GM18517 (cell line): ENCODE results near the gene RRP1B.
A peak's percentile ranks its signal among the peaks of the same experiment; 100 is the strongest.
"Not testable (repeated sequence)": the region's sequence is repeated elsewhere in the genome, so short reads cannot be mapped to it uniquely, and the experiment has no call there.

Source experiments
- ATAC-seq: cut with Tn5 transposase; IDR thresholded peaks from one replicate; pipeline ENCODE4 v1.9.1; 2021; ENCODE audit warnings: mild to moderate bottlenecking, moderate library complexity; ENCODE audit not compliant: unreplicated experiment

RRP1B gene, protein sequence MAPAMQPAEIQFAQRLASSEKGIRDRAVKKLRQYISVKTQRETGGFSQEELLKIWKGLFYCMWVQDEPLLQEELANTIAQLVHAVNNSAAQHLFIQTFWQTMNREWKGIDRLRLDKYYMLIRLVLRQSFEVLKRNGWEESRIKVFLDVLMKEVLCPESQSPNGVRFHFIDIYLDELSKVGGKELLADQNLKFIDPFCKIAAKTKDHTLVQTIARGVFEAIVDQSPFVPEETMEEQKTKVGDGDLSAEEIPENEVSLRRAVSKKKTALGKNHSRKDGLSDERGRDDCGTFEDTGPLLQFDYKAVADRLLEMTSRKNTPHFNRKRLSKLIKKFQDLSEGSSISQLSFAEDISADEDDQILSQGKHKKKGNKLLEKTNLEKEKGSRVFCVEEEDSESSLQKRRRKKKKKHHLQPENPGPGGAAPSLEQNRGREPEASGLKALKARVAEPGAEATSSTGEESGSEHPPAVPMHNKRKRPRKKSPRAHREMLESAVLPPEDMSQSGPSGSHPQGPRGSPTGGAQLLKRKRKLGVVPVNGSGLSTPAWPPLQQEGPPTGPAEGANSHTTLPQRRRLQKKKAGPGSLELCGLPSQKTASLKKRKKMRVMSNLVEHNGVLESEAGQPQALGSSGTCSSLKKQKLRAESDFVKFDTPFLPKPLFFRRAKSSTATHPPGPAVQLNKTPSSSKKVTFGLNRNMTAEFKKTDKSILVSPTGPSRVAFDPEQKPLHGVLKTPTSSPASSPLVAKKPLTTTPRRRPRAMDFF

DNA sequence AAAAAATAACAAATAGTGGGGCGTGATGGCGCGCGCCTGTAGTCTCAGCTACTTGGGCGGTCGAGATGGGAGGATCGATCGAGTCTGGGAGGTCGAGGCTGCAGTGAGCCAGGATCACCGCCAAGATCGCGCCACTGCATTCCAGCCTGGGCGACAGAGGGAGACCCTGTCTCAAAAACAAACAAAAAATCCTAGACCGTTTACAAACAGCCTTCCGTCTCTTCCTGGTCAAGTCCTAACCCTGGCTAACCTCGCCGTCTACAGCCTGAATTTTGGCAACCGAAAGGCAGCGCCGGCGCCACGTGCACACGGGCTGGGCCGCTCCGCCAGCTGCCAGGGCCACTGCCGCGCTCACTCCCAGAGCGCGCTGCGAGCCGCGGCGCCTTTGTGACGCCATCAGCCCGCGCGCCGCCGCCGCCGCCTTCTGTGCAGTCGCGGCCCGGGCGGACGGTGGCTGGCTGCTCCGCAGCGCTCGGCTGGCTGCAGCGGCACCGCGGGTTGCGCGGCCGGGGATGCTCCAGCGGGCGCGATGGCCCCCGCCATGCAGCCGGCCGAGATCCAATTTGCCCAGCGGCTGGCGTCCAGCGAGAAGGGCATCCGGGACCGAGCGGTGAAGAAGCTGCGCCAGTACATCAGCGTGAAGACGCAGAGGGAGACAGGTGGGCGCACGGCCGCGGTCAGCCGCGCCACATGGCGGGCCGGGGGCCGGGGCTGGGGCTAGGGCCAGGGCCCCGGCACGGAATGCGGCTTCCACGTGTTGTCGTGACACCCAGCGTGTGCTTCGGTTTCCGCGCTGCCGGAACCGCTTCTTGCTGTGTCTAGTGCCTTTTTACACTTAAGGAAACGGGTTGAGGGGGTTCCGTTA is at the start of gene RRP1B, which contains the start of gene HSF2BP:
Gene RRP1B, plus strand, starts transcription at position 425 of the 865 bp plus-strand sequence. Its CDS starts 105 bp downstream, at position 530.
Gene HSF2BP, minus strand, starts transcription at position 353 of the 865 bp plus-strand sequence. CDS start 1,392 bp downstream, outside the sequence.
- ATAC-seq = peak; percentile 70

DNA sequence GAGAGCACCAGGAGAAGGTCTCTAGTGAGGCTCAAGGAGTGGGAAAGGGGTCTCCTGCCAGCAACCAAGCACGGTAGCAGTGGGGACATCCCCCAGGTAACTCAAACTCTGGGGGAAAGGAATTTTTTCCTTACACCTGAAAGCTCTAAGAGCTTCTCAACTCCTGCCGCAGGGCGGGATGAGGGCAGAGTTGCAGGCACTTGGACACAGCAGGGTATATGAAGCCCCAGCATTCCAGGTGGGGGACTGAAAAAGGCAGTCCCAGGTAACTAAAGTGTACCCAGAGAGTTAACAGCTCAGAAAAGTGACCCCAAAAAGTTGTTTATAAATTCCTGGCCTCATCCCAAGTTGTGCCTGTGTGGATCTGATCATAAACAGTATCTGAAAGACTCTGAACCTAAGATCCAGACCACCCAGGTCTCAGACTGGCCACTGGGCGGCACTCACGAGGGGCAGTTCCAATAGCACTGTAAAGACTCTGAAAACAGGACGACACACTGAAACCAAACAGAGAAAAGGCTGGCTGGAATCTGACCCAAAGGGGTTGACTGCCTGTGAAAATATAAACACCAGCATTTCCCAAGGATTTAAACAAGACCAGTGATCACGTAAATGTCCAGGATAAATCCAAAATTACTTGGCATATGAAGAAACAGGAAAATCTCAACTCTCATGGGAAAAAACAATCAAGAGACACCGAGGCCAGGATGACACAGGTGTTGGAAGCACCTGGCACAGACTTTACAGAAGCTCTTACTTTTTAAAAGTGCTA is 47.6 kb upstream of the RRP1B start:
- ATAC-seq = no peak

DNA sequence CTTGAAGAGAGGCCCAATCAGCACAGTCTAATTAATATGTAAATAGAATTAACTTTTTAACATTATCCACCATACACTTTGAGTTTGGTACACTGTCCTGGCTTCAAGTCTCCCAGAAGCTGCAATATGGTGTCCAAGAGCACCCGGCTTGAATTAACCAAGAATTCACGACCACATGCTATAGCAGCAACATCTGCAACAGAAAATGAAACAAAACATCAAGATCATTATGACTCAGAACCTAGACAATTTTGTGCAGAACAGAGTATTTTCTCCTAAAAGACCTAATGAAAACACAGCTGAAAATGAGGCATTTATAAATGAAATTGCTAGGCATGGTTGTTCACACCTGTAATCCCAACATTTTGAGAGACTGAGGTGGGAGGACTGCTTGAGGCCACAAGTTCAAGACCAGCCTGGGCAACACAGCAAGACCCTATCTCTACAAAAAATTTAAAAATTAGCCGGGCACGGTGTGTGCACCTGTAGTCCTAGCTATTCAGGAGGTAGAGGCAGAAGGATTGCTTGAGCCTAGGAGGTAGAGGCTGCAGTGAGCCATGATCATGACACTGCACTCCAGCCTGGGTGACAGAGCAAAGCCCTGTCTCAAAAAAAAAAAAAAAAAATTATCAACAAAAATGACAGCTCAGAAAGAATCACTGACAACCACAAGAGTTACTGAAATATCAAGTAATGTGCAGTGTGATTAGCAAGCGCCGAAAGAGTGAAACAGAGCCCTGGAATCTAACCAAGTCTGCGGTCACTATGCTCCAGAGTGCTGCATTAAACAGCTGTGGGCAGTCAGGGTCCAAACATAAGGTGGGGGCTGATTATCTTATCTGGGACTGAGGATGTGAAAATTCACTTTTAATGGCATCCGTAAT is 45.4 kb upstream of the RRP1B start:
- ATAC-seq = no peak

DNA sequence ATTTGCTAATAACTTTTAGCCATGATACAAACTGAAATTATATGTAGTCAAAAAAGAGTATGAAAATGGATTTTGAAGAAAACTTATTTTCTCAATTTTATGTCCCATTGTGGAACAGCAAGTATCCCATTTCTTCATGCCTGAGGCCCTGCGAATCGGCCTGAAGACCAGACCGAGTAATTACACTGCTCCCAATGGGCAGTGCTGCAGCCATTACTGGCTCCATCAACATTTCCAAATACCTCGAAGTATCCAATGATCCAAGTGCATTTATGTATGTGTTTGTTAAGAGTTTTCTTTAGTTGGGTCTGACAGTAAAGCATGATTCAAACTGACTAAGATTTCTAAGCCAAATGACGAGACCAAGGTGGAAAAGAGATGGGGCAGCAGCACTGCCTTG is 44.5 kb upstream of the RRP1B start:
- no peak for ATAC-seq

DNA sequence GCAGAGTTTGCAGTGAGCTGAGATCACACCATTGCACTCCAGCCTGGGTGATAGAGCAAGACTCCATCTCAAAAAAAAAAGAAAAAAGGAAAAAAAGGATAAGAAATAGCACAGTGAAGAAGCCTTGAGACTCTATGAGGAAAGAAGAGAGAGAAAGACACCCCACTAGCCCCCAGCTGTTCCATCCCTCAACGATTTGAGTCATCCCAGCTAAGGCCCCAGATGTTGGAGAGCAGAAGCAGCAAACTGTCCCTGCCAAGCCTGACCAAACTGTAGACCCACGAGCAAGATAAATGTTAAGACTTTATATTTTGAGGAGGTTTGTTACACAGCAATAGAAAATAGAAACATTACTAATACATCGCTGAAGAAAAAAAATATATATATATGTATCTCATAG is 42.5 kb upstream of the RRP1B start:
- not testable (repeated sequence) for ATAC-seq

DNA sequence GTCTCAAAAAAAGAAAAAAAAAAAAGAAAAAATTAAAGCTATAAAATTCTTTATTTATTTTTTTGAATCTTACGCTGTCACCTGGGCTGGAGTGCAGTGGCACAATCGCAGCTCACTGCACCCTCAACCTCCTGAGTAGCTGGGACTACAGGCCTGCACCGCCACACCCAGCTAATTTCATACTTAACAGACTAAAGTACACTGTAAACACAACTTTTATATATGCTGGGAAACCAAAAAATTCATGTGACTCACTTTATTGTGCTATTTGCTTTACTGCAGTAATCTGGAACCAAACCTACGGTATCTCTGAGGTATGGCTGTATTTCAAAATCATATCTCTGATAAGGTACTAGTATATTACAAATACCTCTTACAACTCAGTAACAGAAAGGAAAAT is 40.4 kb upstream of the RRP1B start:
- no peak for ATAC-seq

DNA sequence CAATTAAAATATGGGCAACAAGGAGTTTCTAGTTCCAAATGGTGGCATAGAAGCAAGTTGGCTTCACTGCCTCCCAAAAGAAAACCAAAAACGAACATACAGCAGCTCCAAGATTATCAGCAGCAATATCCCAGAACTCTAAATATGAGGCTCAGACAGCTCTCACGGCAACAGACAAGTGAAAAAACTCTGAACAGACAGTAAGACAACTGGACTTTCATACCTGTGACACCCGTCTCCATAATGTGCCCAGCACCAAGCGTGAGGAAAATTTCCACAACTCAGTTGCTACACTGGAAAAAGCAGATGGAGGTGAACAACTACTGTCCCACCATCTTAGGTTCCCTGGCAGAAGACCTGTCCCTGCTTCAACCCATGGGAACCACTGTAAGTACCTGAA is 40.0 kb upstream of the RRP1B start:
- ATAC-seq = no peak

DNA sequence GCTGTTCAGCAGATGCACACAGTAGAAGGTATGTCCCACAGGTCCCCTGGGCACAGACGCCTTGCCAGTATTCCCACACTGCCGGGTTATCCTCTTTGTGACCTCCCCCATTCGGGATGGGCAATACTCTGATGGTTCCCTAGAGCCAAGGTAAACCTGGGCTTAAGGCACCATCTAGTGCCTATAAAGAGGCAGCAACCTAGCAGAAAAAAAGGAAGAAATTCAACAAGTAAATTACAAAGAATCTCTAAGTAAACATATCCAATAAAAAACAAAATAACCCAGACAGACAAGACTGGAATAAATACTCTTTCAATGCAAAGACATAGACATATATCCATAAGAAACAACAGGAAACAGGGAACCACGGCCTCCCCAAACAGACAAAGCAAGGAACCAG is 39.5 kb upstream of the RRP1B start:
- ATAC-seq = no peak

DNA sequence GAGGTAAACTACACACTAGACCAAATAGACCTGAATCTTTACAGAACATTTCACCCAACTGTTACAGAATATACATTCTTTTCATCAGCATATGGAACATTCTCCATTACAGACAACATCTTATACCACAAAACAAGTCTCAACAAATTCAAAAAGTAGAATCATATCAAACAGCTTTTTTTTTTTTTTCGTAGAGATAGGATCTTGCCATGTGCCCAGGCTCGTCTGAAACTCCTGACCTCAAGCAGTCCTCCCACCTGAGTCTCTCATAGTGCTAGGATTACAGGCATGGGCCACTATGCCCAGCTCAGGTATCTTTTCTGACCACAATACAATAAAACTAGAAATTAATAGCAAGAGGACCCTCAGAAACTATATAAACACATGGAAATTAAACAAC is 36.6 kb upstream of the RRP1B start:
- no peak for ATAC-seq

DNA sequence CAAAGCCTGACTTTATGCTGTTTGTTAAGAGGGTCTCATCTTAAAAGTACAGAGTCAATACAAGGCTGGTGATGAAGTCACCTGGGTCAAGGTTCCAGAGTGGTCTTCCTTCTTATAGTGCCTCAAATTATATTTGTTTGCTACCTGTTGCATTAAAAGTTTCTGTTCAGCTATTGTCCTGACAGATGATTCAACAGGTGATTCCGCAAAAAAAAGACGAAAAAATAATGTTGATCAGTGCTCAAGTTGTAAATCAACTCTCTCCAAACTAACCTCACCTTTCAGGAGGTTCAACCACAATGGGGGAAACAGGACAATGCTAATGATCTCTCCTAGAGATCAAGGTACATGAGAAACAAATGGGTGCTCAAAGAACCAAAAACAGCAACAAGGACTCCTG is 35.8 kb upstream of the RRP1B start:
- ATAC-seq = no peak

DNA sequence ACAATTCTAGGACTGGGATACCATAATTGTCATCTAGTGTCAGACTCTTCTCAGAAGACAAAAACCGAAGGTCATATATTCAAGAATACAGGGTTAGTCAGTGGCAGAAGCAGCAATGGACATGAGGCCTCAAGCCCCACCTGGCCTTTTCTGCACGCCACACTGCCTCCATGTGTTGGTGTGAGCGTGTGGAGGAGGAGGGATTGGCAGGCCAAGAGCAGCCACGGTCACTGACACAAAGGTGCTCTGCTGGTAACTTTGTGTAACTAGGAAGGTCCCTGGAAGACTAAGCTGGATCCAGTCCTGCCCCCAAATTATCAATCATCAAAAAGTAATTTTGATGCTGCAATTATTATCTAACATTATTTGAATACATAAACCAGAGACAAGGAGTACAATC is 35.0 kb upstream of the RRP1B start:
- no peak for ATAC-seq

DNA sequence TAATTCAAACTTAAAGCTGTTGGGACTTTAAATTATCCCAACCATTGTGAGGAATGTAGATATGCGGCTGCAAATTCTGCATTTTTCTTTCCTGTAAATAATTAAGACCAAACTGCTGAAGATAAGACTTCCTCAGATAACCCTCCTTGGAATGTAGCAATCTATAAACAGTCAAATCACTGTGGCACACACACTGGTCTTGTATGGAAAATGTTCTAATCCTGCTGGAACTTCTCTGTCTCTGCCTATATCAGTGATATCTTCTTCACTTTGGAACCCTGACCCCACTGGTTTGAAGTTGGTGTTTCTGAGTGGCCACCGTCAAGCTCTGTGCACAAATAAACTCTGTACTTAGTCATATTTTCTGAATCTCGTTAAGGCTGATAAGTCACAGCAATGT is 33.0 kb upstream of the RRP1B start:
- ATAC-seq = no peak

DNA sequence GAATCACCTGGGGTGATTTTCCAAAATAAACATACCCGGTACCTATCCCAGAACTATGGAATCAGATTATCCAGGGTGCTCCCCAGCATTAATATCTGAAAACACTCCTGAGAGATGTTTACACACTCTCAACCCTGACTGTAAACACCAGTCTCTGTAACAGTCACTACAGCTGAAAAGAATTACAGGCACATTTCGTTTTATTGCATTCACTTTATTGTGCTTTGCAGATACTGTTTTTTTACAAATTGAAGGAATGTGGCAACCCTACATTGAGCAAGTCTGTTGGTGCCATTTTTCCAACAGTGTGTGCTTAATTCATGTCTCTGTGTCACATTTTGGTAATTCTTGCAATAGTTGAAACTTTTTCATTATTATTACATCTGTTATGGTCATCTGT is 31.8 kb upstream of the RRP1B start:
- ATAC-seq = no peak

DNA sequence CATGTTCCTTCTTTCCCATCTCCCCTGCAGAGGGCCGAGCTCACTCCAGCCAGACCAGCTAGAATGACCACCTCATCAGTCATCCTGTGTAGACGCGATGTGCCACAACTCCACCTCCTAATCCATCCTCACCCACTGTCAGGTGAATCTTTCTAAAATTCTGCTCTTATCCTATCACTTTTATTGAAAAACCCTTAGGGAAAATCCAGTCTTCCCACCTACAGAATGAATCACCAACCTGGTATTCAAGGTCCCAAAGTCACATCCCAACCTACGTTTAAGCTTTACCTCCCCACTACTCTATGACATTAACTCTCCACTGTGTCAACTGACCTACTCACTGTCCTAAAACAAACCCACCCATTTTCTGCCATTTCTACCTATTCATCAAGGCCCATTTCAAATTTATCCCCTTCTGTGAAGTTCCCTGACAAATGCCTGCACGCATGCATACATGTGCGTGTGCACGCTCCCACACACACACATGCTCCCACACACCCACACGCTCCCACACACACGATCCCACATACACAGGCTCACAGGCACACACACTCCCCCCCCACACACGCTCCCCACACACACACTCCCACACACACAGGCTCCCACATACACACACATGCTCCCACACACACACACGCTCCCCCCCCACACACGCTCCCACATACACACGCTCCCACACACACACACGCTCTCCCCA is 27.8 kb upstream of the RRP1B start:
- no peak for ATAC-seq

DNA sequence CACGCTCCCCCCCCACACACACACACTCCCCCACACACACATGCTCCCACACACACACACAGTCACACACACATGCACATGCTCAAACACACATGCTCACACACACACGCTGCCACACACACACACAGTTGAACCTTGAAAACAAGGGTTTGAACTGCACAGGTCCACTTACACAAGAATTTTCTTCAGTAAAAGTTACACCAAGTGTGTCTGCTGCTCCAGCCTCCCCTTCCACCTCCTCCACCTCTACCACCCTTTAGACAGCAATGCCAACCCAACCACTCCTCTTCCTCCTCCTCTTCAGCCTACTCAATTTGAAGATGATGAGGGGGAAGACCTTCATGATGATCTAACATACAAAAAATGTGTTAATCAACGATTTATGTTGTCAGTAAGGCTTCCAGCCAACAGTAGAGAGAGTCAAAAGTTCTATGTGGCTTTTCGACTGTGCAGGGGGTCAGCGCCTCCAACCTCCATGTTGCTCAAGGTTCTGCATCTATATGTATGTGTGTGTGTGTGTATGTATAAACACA is 26.9 kb upstream of the RRP1B start:
- ATAC-seq = no peak

DNA sequence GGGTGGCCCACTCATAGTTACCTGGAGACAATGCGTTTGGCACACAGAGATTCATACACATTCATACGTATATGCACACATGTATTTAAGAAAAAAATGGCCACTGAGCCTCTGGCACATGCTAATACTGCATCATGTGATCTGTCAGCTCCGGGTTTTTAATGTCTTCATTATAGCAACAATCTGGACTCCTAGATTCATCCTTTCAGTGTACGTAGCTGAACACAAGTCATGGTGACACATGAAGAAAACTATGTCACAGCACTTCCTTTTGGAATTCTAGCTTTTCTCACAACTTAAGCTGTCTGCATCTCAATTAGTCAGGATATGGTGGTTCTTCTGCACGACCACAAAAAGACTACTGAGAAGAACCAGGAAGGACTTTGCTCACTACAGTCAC is 24.7 kb upstream of the RRP1B start:
- ATAC-seq = no peak

DNA sequence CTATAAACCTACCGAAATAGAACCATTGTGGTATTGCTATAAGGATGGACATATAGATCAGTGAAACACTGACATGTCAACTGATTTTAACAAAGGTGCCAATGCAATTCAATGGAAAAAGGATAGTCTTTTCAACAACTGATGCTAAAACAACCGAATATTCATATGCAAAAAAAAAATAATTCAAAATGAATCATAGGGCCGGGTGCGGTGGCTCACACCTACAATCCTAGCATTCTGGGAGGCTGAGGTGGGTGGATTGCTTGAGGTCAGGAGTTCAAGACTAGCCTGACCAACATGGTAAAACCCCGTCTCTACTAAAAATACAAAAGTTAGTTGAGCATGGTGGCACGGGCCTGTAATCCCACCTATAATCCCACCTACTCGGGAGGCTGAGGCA is 23.9 kb upstream of the RRP1B start:
- no peak for ATAC-seq

DNA sequence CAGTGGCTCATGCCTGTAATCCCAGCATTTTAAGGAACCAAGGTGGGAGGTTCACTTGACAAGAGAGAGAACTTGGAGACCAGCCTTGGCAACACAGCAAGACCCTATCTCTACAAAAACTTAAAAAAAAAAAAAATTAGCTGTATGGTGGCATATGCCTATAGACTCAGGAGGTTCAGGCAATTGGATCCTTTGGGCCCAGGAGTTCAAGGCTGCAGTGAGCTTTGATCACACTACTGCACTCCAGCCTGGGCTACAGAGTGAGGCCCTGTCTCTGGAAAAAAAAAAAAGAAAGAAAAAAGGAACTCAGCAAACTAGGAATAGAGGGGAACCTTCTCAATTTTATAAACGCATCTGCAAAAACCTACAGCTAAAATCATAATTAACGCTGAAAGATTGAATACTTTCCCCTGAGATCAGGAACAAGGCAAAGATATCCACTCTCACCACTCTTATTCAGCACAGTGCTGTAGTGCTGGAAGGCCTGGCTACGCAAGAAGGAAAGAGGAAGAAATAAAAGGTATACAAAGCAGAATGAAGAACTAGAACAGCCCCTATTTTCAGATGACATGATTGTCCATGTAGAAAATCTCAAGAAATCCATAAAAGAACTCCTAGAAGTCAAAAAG is 21.7 kb upstream of the RRP1B start:
- no peak for ATAC-seq
